Ascending aorta (tissue), 2 donors: ENCODE results near the gene UBAP2L. TPM values are rescaled to one million over a fixed set of nuclear protein-coding genes. Genes with fewer than 3 reads are reported as not detected.

ENCODE experiments used
- DNase-seq, 2 donors: peaks; one replicate each; pipeline ENCODE4 v3.0.0-alpha.2; 2019; ENCODE audit warnings: low spot score in 2 of 2
- H3K27ac ChIP-seq, 2 donors: fragments of 200-600 bp; sonication (generic); one replicate each; pipeline ENCODE4 v1.5.1; 2016 to 2017; ENCODE audit warnings: mild to moderate bottlenecking in 1 of 2
- H3K27me3 ChIP-seq: fragments of 200-600 bp; sonication (generic); one replicate; pipeline ENCODE4 v1.5.1; 2017
- H3K36me3 ChIP-seq, 2 donors: fragments of 200-600 bp; sonication (generic); one replicate each; pipeline ENCODE4 v1.5.1; 2016
- H3K4me1 ChIP-seq, 2 donors: fragments of 200-600 bp; sonication (generic); one replicate each; pipeline ENCODE4 v1.5.1; 2016 to 2017; ENCODE audit warnings: mild to moderate bottlenecking in 1 of 2
- H3K4me3 ChIP-seq, 2 donors: fragments of 200-600 bp; sonication (generic); one replicate each; pipeline ENCODE4 v1.5.1; 2016 to 2017; ENCODE audit warnings: mild to moderate bottlenecking in 1 of 2
- H3K9me3 ChIP-seq, 2 donors: fragments of 200-600 bp; sonication (generic); one replicate each; pipeline ENCODE4 v1.5.1; 2016
- intact Hi-C: fragments of 100-400 bp; cut with DNase I; formaldehyde crosslinking; loops from one replicate; pipeline ENCODE4 v1.15.1; 2023
- total RNA-seq: library from RNA; depleted of rRNA; stranded (reverse); fragments of >200 nt; gene quantifications from one replicate; pipeline ENCODE4 v1.1.0, GENCODE V29; 2016
- TF ChIP-seq, protein P1 (sequence below), 3 experiments: fragments of 200-600 bp in 2 of 3; fragments of 450-650 bp in 1 of 3; sonication (generic) in 2 of 3; IDR thresholded peaks; one replicate each; pipeline ENCODE4 v1.5.1; 2016 to 2019; ENCODE audit warnings: antibody characterized with exemption in 3 of 3, mild to moderate bottlenecking in 1 of 3, moderate library complexity in 1 of 3

Gene UBAP2L
- total RNA-seq, 1 donor from 2014 or later, result 67.8 TPM

DNA sequence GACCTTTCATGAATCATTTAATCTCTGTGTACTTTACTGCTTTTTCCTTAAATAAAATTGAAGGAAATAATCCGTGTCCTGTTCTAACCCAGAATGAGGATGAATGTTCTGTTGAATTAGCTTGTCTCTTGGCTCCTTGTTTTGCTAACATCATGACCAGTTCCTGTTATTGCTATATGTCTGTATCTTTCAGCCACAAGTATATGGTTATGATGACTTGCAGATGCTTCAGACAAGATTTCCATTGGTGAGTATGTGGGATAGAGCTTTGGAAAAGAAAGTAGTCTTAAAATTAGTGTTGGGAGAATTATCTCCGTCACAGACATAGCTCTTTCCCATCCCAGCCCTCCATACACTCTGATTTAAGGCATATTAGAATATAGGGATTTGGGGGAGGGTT, 38.0 kb downstream of the UBAP2L start:
- H3K4me3 ChIP-seq, result no peak overlapping the region
- no peak overlapping the region for H3K27ac ChIP-seq
- peaks cover 98 to 99% of the 10 kb centered on the region in 2 donors for H3K36me3 ChIP-seq
- no peaks in the 10 kb centered on the region for H3K9me3 ChIP-seq
- DNase-seq, result no peak
- no peaks in the 10 kb centered on the region for H3K27me3 ChIP-seq
- intact Hi-C loops, result no loop called here
- H3K4me1 ChIP-seq, result no peaks in the 10 kb centered on the region
- TF ChIP-seq, protein P1, sequence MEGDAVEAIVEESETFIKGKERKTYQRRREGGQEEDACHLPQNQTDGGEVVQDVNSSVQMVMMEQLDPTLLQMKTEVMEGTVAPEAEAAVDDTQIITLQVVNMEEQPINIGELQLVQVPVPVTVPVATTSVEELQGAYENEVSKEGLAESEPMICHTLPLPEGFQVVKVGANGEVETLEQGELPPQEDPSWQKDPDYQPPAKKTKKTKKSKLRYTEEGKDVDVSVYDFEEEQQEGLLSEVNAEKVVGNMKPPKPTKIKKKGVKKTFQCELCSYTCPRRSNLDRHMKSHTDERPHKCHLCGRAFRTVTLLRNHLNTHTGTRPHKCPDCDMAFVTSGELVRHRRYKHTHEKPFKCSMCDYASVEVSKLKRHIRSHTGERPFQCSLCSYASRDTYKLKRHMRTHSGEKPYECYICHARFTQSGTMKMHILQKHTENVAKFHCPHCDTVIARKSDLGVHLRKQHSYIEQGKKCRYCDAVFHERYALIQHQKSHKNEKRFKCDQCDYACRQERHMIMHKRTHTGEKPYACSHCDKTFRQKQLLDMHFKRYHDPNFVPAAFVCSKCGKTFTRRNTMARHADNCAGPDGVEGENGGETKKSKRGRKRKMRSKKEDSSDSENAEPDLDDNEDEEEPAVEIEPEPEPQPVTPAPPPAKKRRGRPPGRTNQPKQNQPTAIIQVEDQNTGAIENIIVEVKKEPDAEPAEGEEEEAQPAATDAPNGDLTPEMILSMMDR (IDR thresholded peaks at IDR 0.05), result no peak

DNA sequence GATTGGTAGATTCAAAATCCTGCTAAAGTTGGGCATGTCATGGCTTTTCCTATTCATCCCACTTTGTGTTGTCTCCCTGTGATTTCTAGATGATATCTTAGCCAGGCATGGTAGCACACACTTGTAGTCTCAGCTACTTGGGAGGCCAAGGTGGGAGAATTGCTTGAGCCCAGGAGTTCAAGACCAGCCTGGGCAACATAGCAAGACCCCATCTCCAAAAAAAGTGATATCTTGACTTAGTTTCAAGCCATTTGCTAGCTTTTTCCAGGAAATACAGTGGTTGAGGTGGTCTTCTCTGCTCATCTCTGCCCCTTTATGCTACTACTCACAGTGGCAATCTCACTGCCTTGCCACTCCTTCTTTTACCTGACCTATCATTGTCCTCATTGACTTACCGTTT, 39.4 kb downstream of the UBAP2L start:
- TF ChIP-seq, protein P1 (IDR thresholded peaks at IDR 0.05), result no peak
- H3K36me3 ChIP-seq, result peaks cover 91 to 93% of the 10 kb centered on the region in 2 donors
- intact Hi-C loops, result no loop called here
- no peak for DNase-seq
- H3K4me1 ChIP-seq, result no peaks in the 10 kb centered on the region
- no peak overlapping the region for H3K27ac ChIP-seq
- no peak overlapping the region for H3K4me3 ChIP-seq
- no peaks in the 10 kb centered on the region for H3K9me3 ChIP-seq
- H3K27me3 ChIP-seq, result no peaks in the 10 kb centered on the region

DNA sequence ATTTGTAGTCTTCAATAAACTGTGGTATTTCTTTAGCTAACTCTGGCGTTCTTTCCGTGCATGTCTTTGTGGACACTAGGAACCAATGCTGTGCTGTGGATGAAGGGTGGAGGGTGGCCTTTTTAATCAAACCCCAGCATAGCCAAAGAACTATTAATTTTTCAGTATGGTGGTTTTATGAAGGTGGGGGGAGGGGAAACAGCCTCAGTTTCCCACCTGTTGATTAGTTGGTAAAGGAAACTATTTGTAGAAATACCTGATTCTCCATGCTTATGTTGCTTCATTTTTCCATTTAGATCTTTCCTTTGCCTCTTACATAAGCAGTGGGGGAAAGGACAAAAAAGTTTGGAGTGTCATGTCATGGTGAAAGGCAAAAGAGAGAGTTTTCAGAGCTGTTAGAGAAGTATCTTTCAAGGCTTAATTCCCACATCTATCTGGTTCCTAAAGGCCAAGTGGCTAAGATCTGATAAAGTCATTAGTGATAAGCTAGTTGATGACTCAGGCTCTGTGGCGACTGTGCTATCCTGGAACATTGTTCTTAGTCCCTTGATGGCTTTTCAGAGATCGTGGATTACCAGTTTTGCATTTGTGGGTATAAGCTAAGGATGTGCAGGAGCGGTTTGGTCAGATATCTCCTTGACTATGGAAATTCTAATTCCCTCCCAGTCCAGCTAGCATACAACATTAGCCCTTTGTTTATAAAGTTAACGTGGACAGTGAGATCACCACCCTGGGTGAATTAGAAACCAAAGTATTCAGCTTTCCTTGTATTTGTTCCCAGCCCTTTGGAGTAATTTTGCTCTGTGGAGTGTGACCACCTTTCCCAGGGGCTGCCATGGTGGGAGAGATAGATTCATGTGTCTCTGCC, 42.9 kb downstream of the UBAP2L start:
- no peaks in the 10 kb centered on the region for H3K27me3 ChIP-seq
- intact Hi-C loops, result no loop called here
- no peak overlapping the region for H3K4me3 ChIP-seq
- no peaks in the 10 kb centered on the region for H3K4me1 ChIP-seq
- TF ChIP-seq, protein P1 (IDR thresholded peaks at IDR 0.05), result no peak
- no peak for DNase-seq
- H3K9me3 ChIP-seq, result no peaks in the 10 kb centered on the region
- peaks cover 78 to 79% of the 10 kb centered on the region in 2 donors for H3K36me3 ChIP-seq
- no peak overlapping the region for H3K27ac ChIP-seq

DNA sequence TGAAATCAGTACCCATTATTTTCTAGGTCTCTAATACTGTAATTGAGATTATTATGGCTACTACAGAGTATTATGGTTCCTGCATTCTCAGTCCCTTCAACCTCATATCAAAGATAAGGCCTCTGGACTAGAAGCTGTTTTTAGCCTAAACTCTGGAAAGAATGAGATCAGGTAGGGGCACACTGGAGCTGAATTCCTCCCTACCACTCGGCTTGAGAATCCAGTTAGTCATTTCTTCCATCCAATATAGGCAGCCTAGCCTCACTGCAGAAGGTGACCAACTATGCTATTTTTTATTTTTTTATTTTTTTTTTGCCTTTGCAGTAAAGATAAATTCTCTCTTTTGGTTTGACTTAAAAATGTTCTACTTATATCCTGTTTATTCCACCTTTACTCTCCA, 43.7 kb downstream of the UBAP2L start:
- TF ChIP-seq, protein P1 (IDR thresholded peaks at IDR 0.05), result no peak
- Histone ChIP-seq H3K4me1 (no peaks in the 10 kb centered on the region), H3K36me3 (peaks cover 78 to 79% of the 10 kb centered on the region in 2 donors), H3K4me3 (no peak overlapping the region), H3K27ac (no peak overlapping the region), H3K27me3 (no peaks in the 10 kb centered on the region), H3K9me3 (no peaks in the 10 kb centered on the region)
- DNase-seq, result no peak
- intact Hi-C loops, result no loop called here

DNA sequence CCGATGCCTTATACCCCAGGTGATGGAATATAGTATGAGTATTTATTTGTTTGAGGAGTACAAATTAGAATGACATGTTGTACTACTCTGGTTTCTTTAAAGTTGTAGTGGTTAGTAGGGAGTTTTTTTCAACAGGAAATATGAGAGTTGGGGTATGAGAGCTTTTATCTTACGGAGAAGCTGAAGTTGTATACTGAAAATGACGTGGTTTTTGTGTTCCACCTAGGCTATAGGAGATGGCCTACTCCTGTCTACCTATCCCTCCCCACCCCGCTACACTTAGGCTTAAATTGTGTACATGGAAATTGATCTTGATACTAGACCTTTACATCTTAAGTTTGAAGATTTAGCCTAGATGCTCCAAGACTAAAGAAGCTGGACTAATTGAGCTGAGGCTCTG, 44.8 kb downstream of the UBAP2L start:
- DNase-seq, result no peak
- peaks cover 77 to 78% of the 10 kb centered on the region in 2 donors for H3K36me3 ChIP-seq
- intact Hi-C loops, result no loop called here
- H3K9me3 ChIP-seq, result no peaks in the 10 kb centered on the region
- no peaks in the 10 kb centered on the region for H3K4me1 ChIP-seq
- H3K27me3 ChIP-seq, result no peaks in the 10 kb centered on the region
- TF ChIP-seq, protein P1 (IDR thresholded peaks at IDR 0.05), result no peak
- H3K4me3 ChIP-seq, result no peak overlapping the region
- H3K27ac ChIP-seq, result no peak overlapping the region
